Natural killer cell (primary cell): Measurements from ENCODE around the gene PIGU. TPM values are rescaled to one million over a fixed set of nuclear protein-coding genes. Genes with fewer than 3 reads are reported as not detected.

ENCODE experiments used
- ATAC-seq, 3 donors: fragments of 150-1000 bp in 2 of 3; fragments of 200-7000 bp in 1 of 3; cut with Tn5 transposase; 1 replicate in 1 of 3; 2 replicates in 2 of 3; pipeline ENCODE4 v1.10.0; 2021; ENCODE audit warnings: mild to moderate bottlenecking in 2 of 3, moderate library complexity in 2 of 3
- DNase-seq, 2 donors: peaks; one replicate each; pipeline versions ENCODE4 v3.0.0 to v3.0.0-alpha.2; 2013 to 2021; ENCODE audit warnings: mixed read lengths in 1 of 2
- H3K27ac ChIP-seq: one replicate; pipeline ENCODE4 v1.5.1; 2013; ENCODE audit warnings: mild to moderate bottlenecking, low read length
- H3K27me3 ChIP-seq: one replicate; pipeline ENCODE4 v1.6.1; 2013; ENCODE audit warnings: low read length; ENCODE audit not compliant: control insufficient read depth, insufficient read depth
- H3K36me3 ChIP-seq: one replicate; pipeline ENCODE4 v1.6.1; 2013; ENCODE audit warnings: low read length; ENCODE audit not compliant: control insufficient read depth, insufficient read depth
- H3K4me1 ChIP-seq: one replicate; pipeline ENCODE4 v1.6.1; 2013; ENCODE audit warnings: low read length; ENCODE audit not compliant: control insufficient read depth, insufficient read depth
- H3K4me3 ChIP-seq: one replicate; pipeline ENCODE4 v1.5.1; 2013; ENCODE audit warnings: low read length
- H3K9me3 ChIP-seq: one replicate; pipeline ENCODE4 v1.6.1; 2013; ENCODE audit warnings: low read length; ENCODE audit not compliant: control insufficient read depth, insufficient read depth
- H3K27ac Mint-ChIP-seq, 2 donors: one replicate each; pipeline ENCODE4 v1.8.0; 2022; ENCODE audit warnings: mild to moderate bottlenecking in 2 of 2, mixed read lengths in 2 of 2, moderate library complexity in 1 of 2
- H3K27me3 Mint-ChIP-seq, 2 donors: one replicate each; pipeline ENCODE4 v1.8.0; 2022; ENCODE audit warnings: low read depth in 2 of 2, mixed read lengths in 2 of 2
- H3K36me3 Mint-ChIP-seq: one replicate; pipeline ENCODE4 v1.8.0; 2022; ENCODE audit warnings: mixed read lengths
- H3K4me1 Mint-ChIP-seq, 2 donors: one replicate each; pipeline ENCODE4 v1.8.0; 2022; ENCODE audit warnings: mixed read lengths in 2 of 2
- H3K4me3 Mint-ChIP-seq: one replicate; pipeline ENCODE4 v1.8.0; 2022; ENCODE audit warnings: mild to moderate bottlenecking, moderate library complexity, mixed read lengths
- H3K9me3 Mint-ChIP-seq, 2 donors: one replicate each; pipeline ENCODE4 v1.8.0; 2022; ENCODE audit warnings: mixed read lengths in 2 of 2
- WGBS: methylation state at CpG from one replicate; pipeline ENCODE4 v1.1.7; 2013; ENCODE audit warnings: missing lambda C conversion rate; ENCODE audit not compliant: insufficient coverage; 5-methylcytosine and 5-hydroxymethylcytosine counted together
- intact Hi-C: fragments of 100-400 bp; cut with micrococcal nuclease; formaldehyde crosslinking; loops from one replicate; pipeline ENCODE4 v1.14.2; 2022
- total RNA-seq, 4 donors: library from RNA; stranded (reverse); fragments of 120-200 nt in 1 of 4; gene quantifications; one replicate each; pipeline versions ENCODE4 v1.2.3 to v1.2.4, GENCODE V29; 2013 to 2022
- TF ChIP-seq, protein P1 (sequence below): fragments of 200-600 bp; IDR thresholded peaks from one replicate; pipeline ENCODE4 v1.8.0; 2022; ENCODE audit warnings: antibody characterized with exemption

PIGU gene
- total RNA-seq, 3 donors from 2014 or later (not counting 1 experiment from before 2014, with no cell fraction given), result 7.0 to 11.1 (median 8.2) TPM

DNA sequence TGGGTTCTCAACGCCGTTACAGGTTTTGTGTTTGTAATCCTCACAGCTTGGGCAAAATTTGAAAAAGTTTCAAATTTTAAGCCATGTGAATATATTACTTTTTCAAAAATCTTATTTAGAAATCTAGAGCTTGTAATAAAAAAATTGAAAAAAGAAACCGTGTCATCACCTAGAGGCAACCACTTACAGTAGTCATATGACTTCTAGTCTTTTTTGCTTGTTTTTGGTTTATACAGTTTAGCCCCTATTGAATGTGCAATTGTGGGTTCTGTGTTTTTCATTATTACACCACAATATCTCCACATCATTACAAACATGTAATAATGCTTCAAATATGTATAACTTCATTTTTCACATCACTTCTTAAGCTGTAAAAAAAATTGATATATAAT is 159.8 kb downstream of the PIGU start:
- Histone ChIP-seq H3K4me1 (peaks cover 22% of the 10 kb centered on the region), H3K27me3 (no peaks in the 10 kb centered on the region), H3K27ac (peak overlapping the region; percentile 80), H3K9me3 (no peaks in the 10 kb centered on the region), H3K36me3 (peaks cover 6% of the 10 kb centered on the region), H3K4me3 (peak overlapping the region; percentile 98)
- ATAC-seq (peak in 2 of 3 donors; percentile 12 to 23), DNase-seq (no peak)
- 0% methylated on average over 2 of the region's 3 CpGs for WGBS
- no peaks in the 10 kb centered on the region for H3K9me3 Mint-ChIP-seq
- TF ChIP-seq, protein P1, sequence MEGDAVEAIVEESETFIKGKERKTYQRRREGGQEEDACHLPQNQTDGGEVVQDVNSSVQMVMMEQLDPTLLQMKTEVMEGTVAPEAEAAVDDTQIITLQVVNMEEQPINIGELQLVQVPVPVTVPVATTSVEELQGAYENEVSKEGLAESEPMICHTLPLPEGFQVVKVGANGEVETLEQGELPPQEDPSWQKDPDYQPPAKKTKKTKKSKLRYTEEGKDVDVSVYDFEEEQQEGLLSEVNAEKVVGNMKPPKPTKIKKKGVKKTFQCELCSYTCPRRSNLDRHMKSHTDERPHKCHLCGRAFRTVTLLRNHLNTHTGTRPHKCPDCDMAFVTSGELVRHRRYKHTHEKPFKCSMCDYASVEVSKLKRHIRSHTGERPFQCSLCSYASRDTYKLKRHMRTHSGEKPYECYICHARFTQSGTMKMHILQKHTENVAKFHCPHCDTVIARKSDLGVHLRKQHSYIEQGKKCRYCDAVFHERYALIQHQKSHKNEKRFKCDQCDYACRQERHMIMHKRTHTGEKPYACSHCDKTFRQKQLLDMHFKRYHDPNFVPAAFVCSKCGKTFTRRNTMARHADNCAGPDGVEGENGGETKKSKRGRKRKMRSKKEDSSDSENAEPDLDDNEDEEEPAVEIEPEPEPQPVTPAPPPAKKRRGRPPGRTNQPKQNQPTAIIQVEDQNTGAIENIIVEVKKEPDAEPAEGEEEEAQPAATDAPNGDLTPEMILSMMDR, result no peak
- peak overlapping the region; percentile 94 to 98 for H3K27ac Mint-ChIP-seq
- H3K4me1 Mint-ChIP-seq, result peaks cover 49 to 55% of the 10 kb centered on the region in 2 donors
- peak overlapping the region; percentile 98 for H3K4me3 Mint-ChIP-seq
- intact Hi-C loops, result loop anchor here (2.0 kb wide), 1 partner anchor 154 kb away; the partner anchor contains the start of gene ITCH
- H3K36me3 Mint-ChIP-seq, result no peaks in the 10 kb centered on the region
- H3K27me3 Mint-ChIP-seq, result no peaks in the 10 kb centered on the region

DNA sequence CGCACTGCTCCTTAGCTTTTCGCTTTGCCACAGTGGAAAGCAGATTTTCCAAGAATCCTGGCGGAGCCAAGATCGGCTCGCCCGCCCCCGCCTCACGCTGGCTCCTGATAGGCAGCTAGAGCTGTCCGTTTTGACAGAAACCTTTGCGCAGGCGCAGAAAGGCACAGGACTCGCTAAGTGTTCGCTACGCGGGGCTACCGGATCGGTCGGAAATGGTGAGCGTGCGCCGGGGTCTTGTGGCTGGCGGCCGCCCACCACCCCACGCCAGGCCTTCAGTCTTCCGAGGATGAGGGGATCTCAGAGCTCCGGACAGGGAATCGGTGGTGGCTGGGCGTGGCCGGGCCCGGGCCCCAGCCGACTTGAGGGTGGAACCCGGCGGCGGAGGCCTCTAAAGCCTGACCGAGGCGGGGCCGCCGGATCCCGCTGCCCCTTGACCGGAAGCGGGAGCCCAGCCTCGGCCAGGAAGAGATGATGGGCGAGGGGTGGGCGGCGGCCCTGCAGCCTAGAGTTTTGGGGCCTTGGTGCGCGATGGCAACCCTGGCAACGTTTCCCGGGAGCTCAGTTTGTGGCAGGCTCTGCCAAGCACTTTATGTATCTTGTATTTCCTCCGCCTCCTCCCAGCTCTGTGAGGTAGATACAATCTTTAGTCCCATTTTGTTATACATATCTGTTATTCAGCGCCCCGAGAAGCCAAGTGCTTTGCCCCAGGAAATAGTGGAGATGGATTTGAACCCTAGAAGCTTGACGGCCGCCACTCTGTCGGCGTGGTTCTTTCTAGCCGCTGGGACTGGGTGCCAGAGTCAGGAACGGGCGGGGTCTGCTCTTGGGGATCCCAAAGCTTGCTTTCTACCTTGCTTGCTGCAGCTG is 160.4 kb downstream of the PIGU start, which contains the start of gene DYNLRB1:
DYNLRB1 (plus strand) TSS at position 176 of the 867 bp plus-strand sequence; CDS start at position 213, 37 bp downstream.
- Histone ChIP-seq H3K4me3 (peak within 1 kb of the TSS; percentile 98), H3K27ac (peak within 1 kb of the TSS; percentile 80), H3K9me3 (no peaks in the 10 kb centered on the region), H3K27me3 (no peaks in the 10 kb centered on the region), H3K36me3 (peaks cover 7% of the 10 kb centered on the region), H3K4me1 (peaks cover 22% of the 10 kb centered on the region)
- DNase-seq (peak; percentile 94 to 97), ATAC-seq (peak; percentile 83 to 92 (median 87))
- Mint-ChIP-seq H3K27ac (peak within 1 kb of the TSS; percentile 94 to 98), H3K4me1 (peaks cover 49 to 54% of the 10 kb centered on the region in 2 donors), H3K9me3 (no peaks in the 10 kb centered on the region), H3K36me3 (no peaks in the 10 kb centered on the region), H3K4me3 (peak within 1 kb of the TSS; percentile 98), H3K27me3 (no peaks in the 10 kb centered on the region)
- TF ChIP-seq, protein P1, result no peak
- intact Hi-C loops, result loop anchor here (1.0 to 2.0 kb wide), 2 partner anchors 154 to 213 kb away; partner anchors contain the start of genes AHCY and ITCH
- under 1% methylated on average over 58 of the region's 59 CpGs for WGBS

DNA sequence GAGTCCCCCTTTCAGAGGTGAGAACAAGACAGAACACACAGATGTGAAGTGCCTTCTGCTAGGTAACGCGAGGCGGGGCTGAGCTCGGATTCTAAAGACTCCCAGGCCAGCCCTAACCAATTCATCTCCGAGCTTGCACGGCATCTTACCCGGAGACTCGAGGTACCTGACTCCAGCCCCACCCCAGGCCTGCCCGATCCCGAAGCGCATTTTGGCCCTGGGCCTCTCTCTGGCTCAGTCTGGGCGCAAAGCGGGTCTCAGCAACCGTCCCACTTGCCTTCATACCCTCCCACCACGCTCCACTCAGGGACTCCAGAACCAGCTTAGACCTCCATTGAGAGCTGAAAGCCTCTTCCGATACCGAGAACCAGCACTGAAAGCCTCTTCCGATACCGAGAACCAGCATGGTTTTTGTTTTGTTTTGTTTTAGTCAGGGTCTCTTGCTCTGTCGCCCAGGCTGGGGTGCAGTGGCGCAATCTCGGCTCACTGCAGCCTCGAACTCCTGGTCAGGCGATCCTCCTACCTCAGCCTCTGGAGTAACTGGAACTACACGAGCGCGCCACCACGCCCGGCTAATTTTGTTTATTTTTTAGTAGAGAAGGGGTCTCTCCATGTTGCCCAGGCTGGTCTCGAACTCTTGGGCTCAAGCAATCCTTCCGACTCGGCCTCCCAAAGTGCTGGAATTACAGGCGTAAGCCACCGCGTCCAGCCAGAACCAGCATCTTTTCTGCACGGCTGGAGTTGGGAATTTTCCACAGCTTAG is 161.2 kb downstream of the PIGU start:
- ATAC-seq (peak; percentile 53 to 67 (median 55)), DNase-seq (peak; percentile 35 to 83)
- Histone ChIP-seq H3K4me3 (peak overlapping the region; percentile 98), H3K9me3 (no peaks in the 10 kb centered on the region), H3K27ac (peak overlapping the region; percentile 80), H3K36me3 (peaks cover 12% of the 10 kb centered on the region), H3K27me3 (no peaks in the 10 kb centered on the region), H3K4me1 (peaks cover 22% of the 10 kb centered on the region)
- H3K36me3 Mint-ChIP-seq, result no peaks in the 10 kb centered on the region
- H3K27me3 Mint-ChIP-seq, result no peaks in the 10 kb centered on the region
- peak overlapping the region; percentile 94 to 98 for H3K27ac Mint-ChIP-seq
- H3K4me3 Mint-ChIP-seq, result peak overlapping the region; percentile 98
- 5% methylated on average over 36 of the region's 36 CpGs for WGBS
- H3K4me1 Mint-ChIP-seq, result peaks cover 43 to 54% of the 10 kb centered on the region in 2 donors
- TF ChIP-seq, protein P1, result no peak
- intact Hi-C loops, result loop anchor here (1.0 to 2.0 kb wide), 2 partner anchors 153 to 212 kb away; partner anchors contain the start of genes AHCY and ITCH
- H3K9me3 Mint-ChIP-seq, result no peaks in the 10 kb centered on the region
